Osteocyte (in vitro differentiated cells): Measurements from ENCODE around the gene SERINC5. TPM values are rescaled to one million over a fixed set of nuclear protein-coding genes. Genes with fewer than 3 reads are reported as not detected.

ENCODE experiments used
- DNase-seq: peaks from one replicate; pipeline ENCODE4 v3.0.0; 2021; ENCODE audit warnings: mixed read lengths; ENCODE audit not compliant: unreplicated experiment; ENCODE audit errors: extremely low spot score
- H3K27ac Mint-ChIP-seq: one replicate; pipeline ENCODE4 v1.8.0; 2021; ENCODE audit warnings: mild to moderate bottlenecking, mixed read lengths; ENCODE audit not compliant: unreplicated experiment
- H3K27me3 Mint-ChIP-seq: one replicate; pipeline ENCODE4 v1.8.0; 2021; ENCODE audit warnings: mixed read lengths; ENCODE audit not compliant: unreplicated experiment
- H3K36me3 Mint-ChIP-seq: one replicate; pipeline ENCODE4 v1.8.0; 2021; ENCODE audit warnings: mixed read lengths; ENCODE audit not compliant: unreplicated experiment
- H3K4me1 Mint-ChIP-seq: one replicate; pipeline ENCODE4 v1.8.0; 2021; ENCODE audit warnings: mixed read lengths; ENCODE audit not compliant: unreplicated experiment
- H3K4me3 Mint-ChIP-seq: one replicate; pipeline ENCODE4 v1.8.0; 2021; ENCODE audit warnings: mild to moderate bottlenecking, moderate library complexity, mixed read lengths; ENCODE audit not compliant: unreplicated experiment
- H3K9me3 Mint-ChIP-seq: one replicate; pipeline ENCODE4 v1.8.0; 2021; ENCODE audit warnings: mixed read lengths; ENCODE audit not compliant: unreplicated experiment
- CTCF ChIP-seq: fragments of 200-600 bp; sonication (generic); IDR thresholded peaks from 2 replicates; pipeline ENCODE4 v1.5.0; 2021; ENCODE audit warnings: antibody characterized with exemption, mild to moderate bottlenecking, moderate library complexity
- total RNA-seq: library from RNA; stranded (reverse); gene quantifications from 2 replicates; pipeline ENCODE4 v1.2.1, GENCODE V29; 2021

SERINC5 gene
- total RNA-seq, 1 donor from 2014 or later = 43.2 TPM

DNA sequence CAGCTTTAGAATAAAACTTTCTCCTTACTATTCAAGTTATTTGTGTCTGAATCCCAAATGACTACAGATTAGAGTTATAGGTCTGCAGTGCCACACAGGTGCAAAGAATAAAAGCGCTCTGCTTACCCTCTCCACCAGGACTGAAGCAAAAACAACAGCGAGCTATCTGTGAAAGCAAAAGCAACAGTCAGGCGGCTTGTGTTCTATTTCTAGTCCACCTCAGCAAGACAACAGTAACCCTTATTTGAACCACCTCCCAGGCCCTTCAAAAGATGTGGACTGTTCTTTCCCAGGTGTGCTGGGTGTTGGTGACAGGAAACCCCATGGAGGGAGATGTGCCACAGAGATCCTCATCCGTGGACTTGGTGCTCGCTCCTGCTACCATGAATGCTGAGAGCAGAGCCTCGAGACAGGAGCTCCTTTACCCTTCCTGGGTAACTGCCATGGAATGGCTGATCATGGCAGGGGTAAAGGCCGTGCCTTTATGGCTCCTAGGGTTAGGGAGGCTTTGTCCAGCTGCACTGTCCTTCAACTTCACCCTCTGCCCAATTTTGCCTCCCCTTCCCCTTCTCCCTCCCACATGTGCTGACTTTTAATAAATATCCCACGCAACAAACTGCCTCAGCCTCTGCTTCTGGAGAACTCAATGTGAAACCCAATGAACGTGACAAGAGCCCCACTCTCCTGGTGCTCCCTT, 108.6 kb downstream of the SERINC5 start:
- no peak for TF ChIP-seq CTCF
- Mint-ChIP-seq H3K4me1 (peaks cover 16% of the 10 kb centered on the region), H3K4me3 (no peak overlapping the region), H3K27me3 (no peaks in the 10 kb centered on the region), H3K9me3 (no peaks in the 10 kb centered on the region), H3K36me3 (peaks cover 42% of the 10 kb centered on the region), H3K27ac (no peak overlapping the region)
- no peak for DNase-seq

DNA sequence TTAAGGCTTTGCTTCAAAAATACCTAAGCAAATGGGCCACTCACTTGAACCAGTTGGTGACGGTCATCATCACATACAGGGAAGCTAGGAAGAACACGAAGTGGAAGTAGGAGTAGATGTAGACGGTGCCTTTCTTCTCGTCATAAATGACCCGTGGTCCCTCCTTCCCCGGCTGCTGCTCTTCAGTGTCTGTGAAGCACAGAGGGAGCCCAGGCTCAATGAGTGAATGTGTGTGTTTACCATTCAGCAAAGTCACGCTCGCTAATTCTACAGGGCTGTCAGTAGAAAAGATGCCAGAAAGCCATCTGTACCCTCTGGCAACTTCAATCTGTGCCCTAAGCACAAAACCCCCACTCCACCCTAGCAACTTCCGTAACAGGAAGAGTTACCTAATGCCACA, 109.8 kb downstream of the SERINC5 start:
- no peak overlapping the region for H3K27ac Mint-ChIP-seq
- H3K9me3 Mint-ChIP-seq = no peaks in the 10 kb centered on the region
- no peak for DNase-seq
- no peaks in the 10 kb centered on the region for H3K27me3 Mint-ChIP-seq
- no peak overlapping the region for H3K4me3 Mint-ChIP-seq
- no peak for TF ChIP-seq CTCF
- peaks cover 40% of the 10 kb centered on the region for H3K36me3 Mint-ChIP-seq
- peaks cover 27% of the 10 kb centered on the region for H3K4me1 Mint-ChIP-seq

DNA sequence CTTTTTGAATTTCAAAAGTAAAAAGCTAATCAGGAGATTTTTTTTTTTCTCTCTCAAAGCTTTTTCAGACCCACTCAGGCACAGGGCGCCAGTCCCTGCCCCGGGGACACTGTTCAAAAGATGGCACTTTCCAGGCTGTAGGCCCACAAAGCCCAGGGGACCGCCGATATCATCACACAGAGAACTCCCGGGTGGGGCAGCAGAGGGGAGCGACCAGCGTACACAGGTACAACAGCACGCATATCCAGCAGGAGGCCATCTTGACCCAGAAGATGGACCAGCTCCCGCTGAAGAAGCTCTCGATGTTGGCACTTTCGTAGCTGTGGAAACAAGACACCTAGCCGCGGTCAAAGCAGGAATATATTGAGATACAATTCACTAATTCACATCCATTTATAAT, 112.4 kb downstream of the SERINC5 start:
- Mint-ChIP-seq H3K36me3 (peaks cover 26% of the 10 kb centered on the region), H3K4me1 (peaks cover 41% of the 10 kb centered on the region), H3K27ac (no peak overlapping the region), H3K27me3 (no peaks in the 10 kb centered on the region), H3K4me3 (no peak overlapping the region), H3K9me3 (no peaks in the 10 kb centered on the region)
- DNase-seq = no peak
- no peak for TF ChIP-seq CTCF

DNA sequence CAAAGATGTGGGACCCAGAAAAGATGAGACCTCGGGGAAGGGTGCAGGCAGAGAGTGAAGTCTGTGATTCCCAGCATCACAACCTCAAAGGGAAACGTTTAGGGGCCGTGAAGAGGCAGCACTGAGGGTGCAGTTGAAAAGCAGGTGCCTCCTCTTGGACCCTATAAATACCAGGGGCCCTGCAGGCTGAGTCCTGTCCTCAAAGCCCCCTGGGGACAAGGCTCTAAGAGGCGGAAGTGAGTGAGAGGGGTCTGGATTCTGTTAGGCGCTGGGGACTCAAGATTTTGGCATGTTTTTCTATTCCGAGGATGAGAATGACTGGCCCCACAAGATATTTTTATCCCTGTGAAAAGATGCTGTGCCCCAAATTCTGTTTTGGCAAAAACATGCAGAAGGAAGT, 112.9 kb downstream of the SERINC5 start:
- no peak for TF ChIP-seq CTCF
- H3K4me3 Mint-ChIP-seq = no peak overlapping the region
- no peaks in the 10 kb centered on the region for H3K27me3 Mint-ChIP-seq
- no peak overlapping the region for H3K27ac Mint-ChIP-seq
- H3K4me1 Mint-ChIP-seq = peaks cover 41% of the 10 kb centered on the region
- peaks cover 25% of the 10 kb centered on the region for H3K36me3 Mint-ChIP-seq
- DNase-seq = no peak
- H3K9me3 Mint-ChIP-seq = no peaks in the 10 kb centered on the region

DNA sequence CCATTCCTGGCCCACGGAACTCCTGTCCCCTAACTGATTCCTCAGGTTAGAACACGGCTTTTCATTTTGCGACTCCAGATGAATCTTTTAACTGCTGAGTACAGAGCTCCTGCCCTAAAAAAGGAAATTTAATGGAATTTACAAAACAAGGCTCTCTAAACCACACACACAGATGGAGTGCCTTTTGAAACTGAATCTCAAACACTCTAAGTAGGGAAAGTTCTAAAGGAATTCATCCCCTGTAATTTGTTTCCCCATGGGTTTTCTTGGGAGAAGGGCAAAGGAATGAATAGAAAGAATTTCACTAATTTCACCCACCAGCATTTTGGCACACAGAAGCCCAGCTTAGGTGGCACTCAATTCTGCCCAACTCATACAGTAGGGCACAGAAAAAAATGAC, 114.2 kb downstream of the SERINC5 start:
- no peaks in the 10 kb centered on the region for H3K27me3 Mint-ChIP-seq
- no peak for TF ChIP-seq CTCF
- H3K27ac Mint-ChIP-seq = peak overlapping the region; percentile 86
- peaks cover 16% of the 10 kb centered on the region for H3K36me3 Mint-ChIP-seq
- peak overlapping the region; percentile 0 for H3K4me3 Mint-ChIP-seq
- peaks cover 41% of the 10 kb centered on the region for H3K4me1 Mint-ChIP-seq
- H3K9me3 Mint-ChIP-seq = no peaks in the 10 kb centered on the region
- DNase-seq = no peak
